ENCODE data around the gene MEF2D.
A peak's percentile ranks its signal among the peaks of the same experiment; 100 is the strongest.

The MEF2D gene

DNA sequence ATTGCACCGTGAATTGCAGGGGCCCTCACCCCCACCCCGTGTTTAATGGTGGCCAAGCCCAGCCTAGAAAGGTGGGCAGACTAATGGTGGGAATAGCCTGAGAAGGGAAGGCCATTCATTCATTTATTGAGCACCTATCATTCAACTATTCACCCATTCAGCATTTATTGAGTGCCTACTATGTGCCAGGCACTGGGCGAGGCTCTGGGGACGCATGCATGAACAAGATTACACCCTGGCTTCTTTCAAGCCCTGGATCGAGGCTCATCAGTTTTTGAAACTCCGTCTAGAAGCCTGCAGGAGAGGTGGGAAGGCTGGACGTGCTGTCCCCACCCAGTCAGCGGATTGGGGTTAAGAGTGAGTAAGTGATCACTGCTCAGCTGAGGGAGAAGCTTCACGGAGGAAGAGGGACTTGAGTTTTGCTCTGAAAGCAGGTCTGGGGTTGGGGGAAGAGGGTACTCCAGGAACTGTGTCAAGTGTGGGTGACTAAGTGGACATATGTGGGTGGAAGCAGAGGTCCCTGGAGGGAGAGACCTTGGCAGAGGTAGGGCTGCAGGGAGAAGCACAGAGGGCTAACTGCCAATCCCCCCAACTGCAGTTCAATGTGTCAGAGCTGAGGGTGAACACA lies 35.6 kb downstream of the MEF2D start:
- DNase-seq, result no peak

DNA sequence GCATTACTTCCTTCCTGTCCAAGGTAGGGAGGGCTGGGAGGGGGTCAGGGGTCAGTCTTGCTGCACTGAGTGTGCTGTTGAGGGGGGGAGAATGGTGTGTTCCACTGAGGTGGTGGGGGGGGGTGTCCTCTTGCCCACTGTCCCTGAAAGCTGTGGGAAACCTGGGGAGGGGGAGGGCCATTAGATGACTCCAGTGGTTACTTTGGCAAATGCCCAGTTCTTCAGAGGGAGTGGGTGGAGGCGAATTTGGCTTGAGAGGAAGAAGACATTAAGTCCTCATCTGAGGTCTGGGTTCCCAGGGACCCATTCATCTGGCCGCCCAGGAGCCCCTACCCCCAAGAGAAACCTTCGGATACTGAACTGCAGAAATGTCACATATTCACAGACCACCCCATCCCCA lies 36.2 kb downstream of the MEF2D start:
- no peak for DNase-seq

DNA sequence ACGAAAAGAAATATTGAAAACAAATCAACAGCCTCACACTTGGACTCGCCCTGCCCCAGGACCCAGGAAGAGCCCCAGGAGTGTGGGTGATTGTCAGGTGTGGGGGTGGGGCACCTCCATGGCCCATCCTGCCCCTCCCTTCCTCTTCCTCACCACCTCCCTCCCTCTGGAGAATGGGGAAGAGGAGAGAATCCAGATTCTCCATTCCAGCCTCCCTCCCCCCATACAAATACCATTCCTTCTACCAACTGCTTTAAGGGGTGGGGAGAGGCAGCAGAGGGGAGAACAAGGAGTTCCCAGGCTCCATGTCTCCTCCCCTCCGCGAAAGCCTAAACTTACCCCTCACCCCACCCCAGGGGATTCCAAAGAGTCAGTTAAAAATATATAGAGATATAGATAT lies 36.7 kb downstream of the MEF2D start:
- no peak for DNase-seq

DNA sequence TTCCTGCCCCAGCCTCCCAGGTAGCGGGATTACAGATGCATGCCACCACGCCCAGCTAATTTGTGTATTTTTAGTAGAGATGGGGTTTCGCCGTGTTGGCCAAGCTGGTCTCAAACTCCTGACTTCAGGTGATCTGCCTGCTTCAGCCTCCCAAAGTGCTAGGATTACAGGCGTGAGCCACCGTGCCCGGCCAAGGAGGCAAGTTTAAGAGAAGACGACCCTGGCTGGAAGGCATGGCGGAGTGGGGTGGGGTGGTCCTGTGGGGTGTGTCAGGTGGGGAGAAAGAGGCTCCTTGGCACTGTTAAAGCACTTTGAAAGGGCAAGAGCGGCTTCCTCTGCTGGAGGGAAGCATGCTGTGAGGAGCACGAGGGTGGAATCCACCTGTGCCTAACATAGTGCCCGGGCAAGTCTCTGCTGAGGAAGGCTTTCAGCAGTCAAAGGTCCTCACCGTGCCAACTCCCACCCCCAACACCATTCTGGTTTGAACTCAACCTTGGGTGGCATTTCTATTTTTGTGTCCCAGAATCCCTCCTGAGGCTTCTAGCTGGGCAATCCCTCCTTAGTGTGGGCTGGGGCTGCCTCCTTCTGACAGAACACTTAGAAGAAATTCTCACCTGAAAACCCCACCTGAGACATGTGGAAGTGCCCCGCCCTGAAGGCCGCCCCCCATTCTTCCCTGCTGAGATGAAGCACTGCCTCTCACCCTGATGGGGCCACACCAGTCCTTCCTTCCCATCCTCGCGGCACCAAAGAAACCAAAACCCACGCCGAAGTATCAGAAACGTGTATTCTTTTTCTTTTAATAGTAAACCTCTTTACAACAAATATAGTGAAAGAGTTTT lies 37.4 kb downstream of the MEF2D start:
- DNase-seq, result no peak

DNA sequence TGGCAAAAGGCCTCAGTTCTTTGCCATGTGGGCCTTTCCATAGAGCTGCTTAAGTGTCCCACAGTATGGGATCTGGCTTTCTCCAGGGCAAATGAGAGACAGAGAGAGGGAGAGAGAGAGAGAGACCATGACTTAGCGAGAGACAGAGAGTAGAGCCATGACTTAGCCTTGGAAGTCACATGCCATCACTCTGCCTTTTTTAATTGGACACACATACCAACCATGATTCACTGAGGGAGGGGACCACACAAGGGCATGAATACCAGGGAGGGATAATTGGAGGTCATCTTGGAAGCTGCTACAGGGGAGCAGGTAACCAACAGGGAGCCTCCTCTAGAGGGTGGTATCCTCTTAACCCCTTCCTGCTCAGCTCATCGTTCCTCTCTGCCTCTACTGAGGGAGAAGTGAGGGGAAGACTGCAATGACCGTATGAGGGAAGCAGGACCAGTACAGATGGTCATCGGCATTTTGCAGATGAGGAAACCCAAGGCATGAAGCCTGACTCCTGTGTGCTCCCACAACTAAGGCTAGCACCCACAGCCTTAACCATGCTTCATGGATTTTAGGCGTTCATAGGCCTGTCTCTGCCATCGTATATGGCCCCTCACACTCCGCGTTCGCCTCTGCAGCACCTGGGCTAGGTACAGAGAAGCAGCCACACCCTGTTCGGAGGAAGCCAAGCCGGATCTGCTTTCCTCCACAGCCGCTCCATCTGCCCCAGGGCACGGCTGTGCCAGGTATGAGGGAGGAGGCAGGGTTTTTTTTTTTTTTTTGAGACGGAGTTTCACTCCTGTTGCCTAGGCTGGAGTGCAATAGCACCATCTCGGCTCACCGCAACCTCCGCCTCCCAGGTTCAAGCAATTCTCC lies 38.6 kb downstream of the MEF2D start:
- no peak for DNase-seq

DNA sequence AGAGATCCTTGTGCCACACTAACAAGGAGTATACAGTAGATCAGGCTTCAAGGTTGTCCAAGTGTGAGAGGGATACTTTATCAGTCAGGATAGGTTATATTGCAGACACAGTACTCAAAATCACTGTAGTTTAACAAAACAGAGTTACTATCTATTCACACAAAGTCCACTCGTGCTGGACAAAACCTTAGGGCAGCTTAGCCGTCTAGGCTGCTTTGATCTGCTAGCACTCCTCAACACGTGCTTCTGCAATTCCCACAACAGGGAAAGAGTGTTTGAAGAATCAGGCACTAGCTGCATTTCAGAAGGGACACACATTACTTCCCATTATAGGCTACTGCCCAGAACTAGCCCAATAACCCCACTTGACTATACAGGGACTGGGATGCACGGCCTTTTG lies 39.5 kb downstream of the MEF2D start:
- DNase-seq, result no peak

DNA sequence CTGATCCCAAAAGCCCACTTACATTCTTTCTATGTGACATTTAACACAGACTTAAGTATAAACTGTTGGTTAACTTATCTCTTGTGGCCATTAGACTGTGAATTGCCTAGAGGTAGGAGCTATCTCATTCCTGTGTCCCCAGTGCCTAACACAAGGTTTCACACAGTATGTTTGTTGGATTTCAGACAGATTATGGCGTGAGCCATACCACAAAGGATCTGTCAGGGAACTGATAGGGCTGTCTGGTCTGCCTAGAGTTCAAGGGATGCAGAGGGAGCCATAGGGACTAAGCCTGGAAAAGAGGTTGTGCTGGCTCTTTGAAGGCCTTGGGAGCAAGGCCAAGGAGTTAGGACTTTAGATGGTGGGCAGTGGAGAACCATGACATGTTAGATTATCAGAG lies 40.0 kb downstream of the MEF2D start:
- no peak for DNase-seq

DNA sequence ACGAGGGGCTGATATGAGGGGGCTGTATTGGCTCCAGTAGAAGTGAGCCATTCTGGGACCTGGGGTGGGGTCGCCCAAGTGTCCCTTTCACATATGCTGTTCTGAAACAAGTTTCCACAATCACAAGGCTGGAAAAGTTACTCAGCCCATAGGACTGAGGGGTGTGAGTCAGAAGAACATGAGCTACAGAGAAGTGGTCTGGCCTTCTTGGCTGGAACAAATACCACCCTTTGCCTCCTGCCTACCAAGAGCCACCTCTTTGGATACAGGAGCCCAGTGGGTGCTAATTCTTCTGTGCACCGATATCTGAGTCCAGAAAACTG lies 42.4 kb downstream of the MEF2D start:
- DNase-seq, result no peak

DNA sequence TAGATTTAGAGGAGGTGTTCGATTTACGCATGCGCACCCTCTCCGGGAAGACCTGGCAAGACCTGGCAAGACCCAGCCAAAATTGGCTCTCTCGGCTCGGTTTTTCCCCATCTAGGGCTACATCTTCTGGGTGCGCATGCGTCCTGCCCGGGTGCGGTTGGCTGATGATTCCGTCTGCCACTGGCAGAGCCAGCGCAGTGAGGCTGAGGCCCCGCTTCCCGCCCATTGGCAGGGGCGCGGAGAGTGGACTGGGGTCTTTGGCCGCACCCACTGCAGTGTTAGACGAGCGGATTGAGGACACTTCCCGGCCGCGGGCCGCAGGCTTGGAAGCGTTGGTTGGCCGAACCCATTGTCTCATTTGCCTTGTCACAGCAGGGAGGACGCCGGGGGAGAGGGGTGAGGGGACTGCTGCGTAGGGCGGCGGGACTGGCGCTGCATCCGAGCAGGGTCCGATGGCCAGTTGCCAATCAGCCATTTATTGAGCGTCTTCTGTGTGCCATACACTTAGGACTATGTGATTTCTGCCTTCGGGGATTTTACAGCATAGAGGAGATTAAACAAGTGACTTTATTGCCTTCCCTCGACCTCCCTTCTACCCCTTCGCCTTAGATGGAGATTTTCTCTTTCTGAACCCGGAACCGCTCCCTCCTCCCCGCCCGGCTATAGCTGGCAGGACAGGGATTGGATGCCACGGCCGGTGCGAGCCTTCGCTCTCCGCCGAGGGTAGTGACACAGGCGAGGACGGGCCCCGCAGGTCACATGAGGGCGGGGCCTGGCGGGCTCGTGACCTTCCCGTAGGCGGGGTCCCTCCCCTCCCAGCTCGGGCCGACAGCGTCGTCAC lies 43.7 kb downstream of the MEF2D start:
- DNase-seq, result peak; percentile 97

DNA sequence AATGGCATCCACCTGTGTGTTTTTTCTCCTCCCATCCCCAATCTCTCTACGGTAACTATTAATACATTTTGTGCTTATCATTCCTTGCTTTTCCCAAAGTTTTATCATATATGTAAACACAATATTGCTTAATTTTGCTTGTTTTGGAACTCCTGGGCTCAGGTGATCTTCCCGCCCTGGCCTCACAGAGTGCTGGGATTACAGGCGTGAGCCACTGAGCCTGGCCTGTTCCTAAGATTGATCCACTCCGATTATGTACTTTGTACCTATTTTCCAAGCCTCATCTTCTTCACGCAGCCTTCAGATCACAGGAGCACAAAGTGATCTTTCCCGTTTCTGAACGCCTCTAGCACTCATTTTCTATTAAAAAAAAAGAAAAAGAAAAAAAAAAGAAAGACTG lies 45.2 kb downstream of the MEF2D start:
- no peak for DNase-seq

DNA sequence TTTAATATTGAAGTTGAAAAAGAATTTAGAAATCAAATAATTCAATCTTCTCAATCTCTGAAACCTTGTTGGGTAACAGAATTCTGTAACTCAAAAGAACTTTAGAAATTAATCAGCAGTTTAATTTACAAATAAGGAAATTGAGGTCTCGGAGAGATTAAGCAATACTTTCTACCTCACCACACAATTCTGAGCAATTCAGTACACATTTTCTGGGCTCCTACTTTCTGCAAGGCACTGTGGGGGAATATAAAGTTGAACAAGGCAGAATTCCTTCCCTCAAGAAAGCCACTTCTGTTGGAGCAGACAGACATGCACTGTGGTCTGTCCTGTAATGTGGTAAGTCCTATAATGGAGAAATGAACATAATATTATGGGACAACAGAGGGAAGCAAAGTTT lies 47.7 kb downstream of the MEF2D start:
- no peak for DNase-seq

DNA sequence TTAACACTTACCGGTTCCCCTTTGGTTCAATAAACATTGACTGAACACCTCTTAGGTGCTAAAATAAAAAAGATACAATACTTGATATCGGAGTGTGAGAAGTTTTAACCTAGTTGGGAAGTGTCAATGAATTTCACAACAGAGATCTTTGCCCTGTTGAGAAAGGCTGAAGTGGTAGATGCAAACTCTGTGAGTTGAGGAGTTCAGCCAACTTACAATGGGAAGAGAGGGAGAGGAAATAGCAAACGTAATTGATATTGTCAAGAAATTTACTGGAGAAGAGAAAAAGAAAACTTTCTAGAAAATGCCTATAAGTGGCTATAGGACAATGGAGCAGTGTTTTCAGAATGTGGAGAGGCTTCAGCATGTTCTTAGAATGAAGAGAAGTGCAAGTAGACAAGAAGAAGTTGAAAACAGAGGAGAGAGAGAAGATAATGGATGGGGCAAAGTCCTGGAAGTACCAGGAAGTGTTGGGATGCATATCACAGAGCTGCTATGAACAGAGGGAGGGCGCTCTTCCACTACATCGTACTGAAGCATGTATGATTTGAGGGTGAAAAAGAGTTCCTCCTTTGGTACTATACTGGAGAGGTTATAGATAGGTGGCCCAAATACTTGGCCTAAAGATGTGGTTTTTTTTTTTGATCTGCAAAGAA lies 48.9 kb downstream of the MEF2D start:
- DNase-seq, result no peak

DNA sequence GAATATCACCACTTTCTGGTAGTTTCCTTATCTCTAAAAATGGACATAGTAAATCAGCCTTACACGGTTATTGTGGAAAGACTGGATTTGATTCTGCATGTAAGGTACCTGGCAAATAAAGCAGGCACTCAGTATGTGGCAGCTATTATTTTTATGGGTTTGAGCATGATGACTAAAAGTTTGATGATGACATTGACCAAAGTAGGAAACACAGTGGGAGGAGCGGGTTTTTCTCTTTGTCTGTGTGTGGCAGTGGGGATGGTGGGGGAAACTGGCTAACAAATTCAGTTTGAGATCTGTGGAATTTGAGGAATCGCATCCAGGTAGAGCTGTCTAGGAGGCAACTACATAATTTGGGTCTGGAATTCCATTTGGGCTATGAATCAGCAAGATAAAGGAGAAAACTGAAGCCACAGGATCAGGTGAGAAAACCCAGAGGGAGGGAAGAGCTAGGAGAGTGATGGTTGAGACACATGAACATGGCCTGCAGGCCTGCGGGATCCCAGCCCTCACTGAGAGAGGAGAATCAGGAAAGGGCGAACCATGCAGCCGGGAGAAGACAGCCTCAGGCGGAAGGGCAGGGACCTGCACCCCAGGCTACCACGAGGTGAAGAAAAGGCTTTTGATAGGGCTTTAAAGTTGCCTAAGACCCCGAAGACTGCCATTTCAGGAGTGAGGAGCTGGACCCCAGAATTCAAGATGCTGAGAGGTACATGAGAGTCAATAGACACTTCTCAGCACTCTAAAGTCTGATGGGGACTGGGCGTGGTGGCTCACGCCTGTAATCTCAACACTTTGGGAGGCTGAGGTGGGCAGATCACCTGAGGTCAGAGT lies 52.2 kb downstream of the MEF2D start:
- no peak for DNase-seq

DNA sequence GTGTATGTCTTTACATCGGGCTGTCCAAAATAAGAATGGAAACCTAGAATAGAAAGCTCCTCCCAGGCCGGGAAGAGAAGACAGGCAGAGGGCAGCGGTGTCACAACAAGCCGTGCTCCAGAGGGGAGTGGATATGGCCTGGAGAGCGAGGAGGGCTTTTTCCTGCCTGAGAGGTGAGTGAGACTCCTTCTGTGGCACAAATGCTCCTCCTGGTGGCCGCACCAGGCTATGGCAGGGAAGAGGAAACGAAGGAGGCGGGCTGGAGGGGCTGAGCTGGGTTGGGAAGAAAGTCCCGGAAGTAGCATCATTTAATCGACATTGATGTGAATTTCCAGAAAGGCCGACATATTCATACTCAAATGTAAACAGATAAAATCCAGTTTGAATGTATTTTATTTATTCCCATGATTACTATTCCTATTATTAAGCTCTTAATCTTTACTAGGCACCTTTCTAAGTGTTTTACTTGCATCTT lies 54.7 kb downstream of the MEF2D start:
- DNase-seq, result peak; percentile 92

DNA sequence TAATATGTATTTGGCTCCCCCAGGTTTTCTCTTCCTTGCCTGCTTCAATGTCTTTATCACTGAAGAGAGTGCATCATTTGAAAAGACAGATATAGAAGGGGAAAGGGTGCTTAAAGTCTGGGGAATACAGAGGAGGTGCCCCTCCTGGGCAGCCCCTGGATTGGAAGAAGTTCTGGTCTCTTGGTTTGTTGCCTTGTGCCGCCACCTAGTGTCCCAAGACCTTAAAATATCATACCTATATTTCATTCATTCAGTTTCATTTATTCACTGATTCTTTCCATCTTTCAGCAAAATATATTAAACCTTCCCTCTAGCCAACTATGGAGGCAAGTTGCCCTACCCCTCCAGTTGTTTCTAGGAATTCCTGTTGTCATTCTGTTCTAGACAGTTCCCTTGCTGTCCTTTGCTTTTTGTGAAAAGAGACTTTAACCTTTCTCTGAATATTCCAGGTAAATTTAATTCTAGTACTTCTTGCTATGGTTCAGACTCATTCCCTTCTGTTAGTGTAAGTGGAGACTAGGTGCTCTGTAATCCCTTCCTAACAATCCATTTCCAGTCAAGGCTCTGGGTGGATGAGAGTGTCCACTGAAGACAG lies 56.1 kb downstream of the MEF2D start:
- DNase-seq, result no peak

DNA sequence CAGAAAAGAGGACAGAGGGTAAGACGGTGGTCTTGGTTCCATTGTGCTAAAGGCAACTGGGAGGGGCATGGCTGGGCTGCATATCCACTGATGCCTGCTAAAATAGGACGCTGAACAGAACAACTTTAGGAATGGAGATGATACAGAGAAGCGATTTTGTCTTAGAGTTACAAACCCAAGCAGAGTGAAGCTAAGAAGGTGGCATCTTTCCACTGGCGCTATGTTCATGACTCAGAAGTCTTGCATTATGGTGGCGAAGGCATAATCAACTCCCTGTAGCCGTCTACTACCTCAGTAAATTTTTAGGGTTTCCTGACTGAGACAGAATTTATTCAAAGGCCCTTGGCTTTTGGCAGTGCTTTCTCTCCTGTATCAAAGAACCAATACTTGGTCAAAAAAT lies 57.3 kb downstream of the MEF2D start:
- no peak for DNase-seq

DNA sequence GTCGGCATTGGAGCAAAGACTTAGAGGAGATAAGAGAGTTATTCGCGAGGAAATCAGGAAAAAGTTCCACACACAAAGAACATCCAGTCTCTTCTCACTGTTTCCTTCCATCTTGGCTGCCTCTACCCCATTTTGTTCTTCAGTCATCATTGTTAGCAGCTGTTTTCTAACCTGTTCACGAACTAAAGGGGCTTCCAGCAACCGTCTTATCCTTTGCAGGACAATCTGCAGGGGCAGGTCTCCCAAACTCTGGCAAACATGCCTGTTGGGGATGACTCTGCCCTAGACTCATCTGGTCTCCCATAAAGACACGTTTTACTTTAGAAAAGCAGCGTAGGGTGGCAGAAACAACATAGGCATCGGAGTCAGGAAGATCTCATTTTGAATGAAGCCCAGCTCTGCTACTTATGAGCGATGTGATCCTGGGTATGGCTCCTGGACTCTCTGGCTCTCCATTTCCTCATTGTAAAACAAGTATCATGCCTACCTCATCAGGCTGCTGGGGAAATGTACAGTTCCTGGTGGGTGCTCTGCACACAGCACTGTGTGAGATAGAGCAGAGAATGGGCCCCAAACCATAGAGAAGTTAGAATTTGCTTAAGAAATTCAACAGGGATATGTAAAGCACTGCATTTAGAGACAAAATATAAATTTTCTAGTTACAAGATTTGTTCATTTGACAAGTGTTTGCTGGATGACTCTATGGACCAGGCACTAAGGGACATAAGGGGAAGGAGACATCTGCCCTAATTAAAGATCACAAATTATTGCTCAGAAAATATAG lies 59.7 kb downstream of the MEF2D start:
- DNase-seq, result no peak

DNA sequence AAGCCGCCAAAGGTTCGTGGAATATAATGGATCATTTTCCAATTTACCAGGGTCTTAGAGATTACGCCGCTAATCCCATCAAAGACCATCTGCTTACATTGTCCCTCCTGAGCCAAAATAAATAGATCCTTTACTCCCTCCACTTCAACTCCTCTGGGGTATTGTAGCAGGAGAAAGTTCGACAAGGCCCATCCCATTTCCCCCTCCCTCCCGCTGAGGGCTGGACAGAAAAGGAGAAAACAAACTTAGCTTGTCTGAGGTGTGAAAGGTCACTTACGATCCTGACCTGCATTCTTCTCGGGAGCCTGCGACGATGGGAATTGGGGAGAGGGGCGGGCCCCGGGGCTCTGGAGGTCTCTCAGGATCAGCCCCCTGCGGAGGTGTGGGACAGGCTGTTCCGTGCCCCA lies 60.8 kb downstream of the MEF2D start:
- DNase-seq, result no peak

DNA sequence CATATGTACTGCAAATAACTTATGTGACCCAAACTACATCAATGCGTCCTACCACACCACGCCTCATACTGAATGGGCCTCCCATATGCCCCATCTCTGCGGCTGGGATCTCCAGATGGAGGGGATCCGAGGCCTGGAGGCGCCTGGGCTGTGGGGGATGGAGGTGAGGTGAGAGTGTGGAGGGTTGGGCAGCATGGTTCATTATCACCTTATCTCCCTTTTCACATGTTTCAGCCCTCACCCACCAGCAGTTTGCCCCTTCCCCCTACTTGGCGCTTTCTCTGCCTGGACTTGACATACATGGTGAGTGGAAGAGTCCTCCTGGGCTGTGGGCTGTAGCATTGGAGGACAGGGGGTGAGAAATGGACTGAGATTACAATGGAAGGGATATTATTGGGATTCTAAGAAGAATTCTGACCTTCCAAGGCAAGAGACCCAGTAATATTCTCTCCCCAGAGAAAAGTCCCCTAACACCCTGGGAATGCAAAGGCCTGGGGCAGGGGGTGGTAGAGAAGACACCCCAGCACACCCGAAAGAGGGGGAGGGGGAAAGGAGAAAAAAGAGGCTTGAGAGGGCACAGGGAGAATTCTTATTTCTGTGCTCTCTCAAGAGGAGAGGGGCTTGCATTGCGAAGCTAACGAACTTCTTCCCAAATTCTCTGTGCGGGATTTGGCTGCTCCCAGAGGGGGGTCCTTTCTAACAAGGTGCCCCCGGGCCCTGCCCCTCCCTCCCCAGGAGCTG lies 61.4 kb downstream of the MEF2D start:
- no peak for DNase-seq
